ENCODE results near the gene TRIM39. TPM values are rescaled to one million over a fixed set of nuclear protein-coding genes. Genes with fewer than 3 reads are reported as not detected.

The TRIM39 gene
- total RNA-seq, 4 donors from 2014 or later, result 18.4 to 24.1 (median 22.6) TPM

GRCh38 chr6:30378290-30378937 is 51.7 kb downstream of the TRIM39 start:
- H3K9me3 ChIP-seq, result no peaks in the 10 kb centered on the region
- TF ChIP-seq POLR2A (IDR thresholded peaks at IDR 0.05), result no peak
- TF ChIP-seq POLR2AphosphoS5 (IDR thresholded peaks at IDR 0.05), result no peak
- no peak for TF ChIP-seq CTCF (IDR thresholded peaks at IDR 0.05)
- no peak for TF ChIP-seq EP300 (IDR thresholded peaks at IDR 0.05)
- H3K36me3 ChIP-seq, result no peaks in the 10 kb centered on the region
- no peak overlapping the region for H3K4me3 ChIP-seq
- WGBS, 2 donors (ENCODE audit: low coverage in 1 of 2), result 0% methylated on average over 1 of the region's 1 CpG
- ATAC-seq, result no peak
- H3K27ac ChIP-seq, result no peak overlapping the region
- no peaks in the 10 kb centered on the region for H3K4me1 ChIP-seq
- peaks cover 40% of the 10 kb centered on the region for H3K27me3 ChIP-seq

GRCh38 chr6:30380464-30380863 is 53.7 kb downstream of the TRIM39 start:
- H3K27ac ChIP-seq, result no peak overlapping the region
- no peaks in the 10 kb centered on the region for H3K36me3 ChIP-seq
- TF ChIP-seq POLR2AphosphoS5 (IDR thresholded peaks at IDR 0.05), result no peak
- no peak for TF ChIP-seq EP300 (IDR thresholded peaks at IDR 0.05)
- no peak for TF ChIP-seq CTCF (IDR thresholded peaks at IDR 0.05)
- TF ChIP-seq POLR2A (IDR thresholded peaks at IDR 0.05), result no peak
- no peaks in the 10 kb centered on the region for H3K4me1 ChIP-seq
- peaks cover 57% of the 10 kb centered on the region for H3K27me3 ChIP-seq
- no peaks in the 10 kb centered on the region for H3K9me3 ChIP-seq
- WGBS, 2 donors (ENCODE audit: low coverage in 1 of 2), result 36 to 66% methylated on average over 2 to 5 of the region's 5 CpGs
- no peak for ATAC-seq
- H3K4me3 ChIP-seq, result no peak overlapping the region

- WGBS, 2 donors (ENCODE audit: low coverage in 1 of 2), result 34 to 49% methylated on average over 2 to 3 of the region's 3 CpGs
- Histone ChIP-seq H3K27me3 (peaks cover 83% of the 10 kb centered on the region), H3K4me3 (no peak overlapping the region), H3K9me3 (no peaks in the 10 kb centered on the region), H3K27ac (no peak overlapping the region), H3K36me3 (no peaks in the 10 kb centered on the region), H3K4me1 (no peaks in the 10 kb centered on the region)
- TF ChIP-seq CTCF (IDR thresholded peaks at IDR 0.05), result no peak
- no peak for TF ChIP-seq EP300 (IDR thresholded peaks at IDR 0.05)
- no peak for TF ChIP-seq POLR2A (IDR thresholded peaks at IDR 0.05)
- TF ChIP-seq POLR2AphosphoS5 (IDR thresholded peaks at IDR 0.05), result no peak
- no peak for ATAC-seq
Observed at GRCh38 chr6:30386166-30386565, 59.4 kb downstream of the TRIM39 start.

- H3K9me3 ChIP-seq, result no peaks in the 10 kb centered on the region
- no peak overlapping the region for H3K4me3 ChIP-seq
- no peaks in the 10 kb centered on the region for H3K4me1 ChIP-seq
- 58 to 59% methylated on average over 1 to 3 of the region's 3 CpGs for WGBS, 2 donors (ENCODE audit: low coverage in 1 of 2)
- ATAC-seq, result no peak
- H3K27ac ChIP-seq, result no peak overlapping the region
- peaks cover 54% of the 10 kb centered on the region for H3K27me3 ChIP-seq
- H3K36me3 ChIP-seq, result no peaks in the 10 kb centered on the region
- no peak for TF ChIP-seq POLR2AphosphoS5 (IDR thresholded peaks at IDR 0.05)
- TF ChIP-seq CTCF (IDR thresholded peaks at IDR 0.05), result no peak
- no peak for TF ChIP-seq POLR2A (IDR thresholded peaks at IDR 0.05)
- TF ChIP-seq EP300 (IDR thresholded peaks at IDR 0.05), result no peak
Observed at GRCh38 chr6:30391240-30391639, 64.5 kb downstream of the TRIM39 start.

Small RNA genes within 50 kb of the gene (small RNA-seq; reads per million reads assigned to genes)
- gene HLA-N, result 0 reads per million in 4 donors

Other genes starting within 250 kb of the TRIM39 start
- not detected for gene TRIM31, start 213.8 kb upstream of the TRIM39 start, total RNA-seq
- gene TRIM40, start 190.8 kb upstream of the TRIM39 start, total RNA-seq, result not detected
- gene TRIM10, start 165.7 kb upstream of the TRIM39 start, total RNA-seq, result under 1 TPM in 1 of 4 donors, not detected in 3; 0.08 TPM
- not detected for gene TRIM15, start 163.4 kb upstream of the TRIM39 start, total RNA-seq
- 10 to 100 TPM; 38.1 to 57.8 (median 45.8) TPM for gene TRIM26, start 113.5 kb upstream of the TRIM39 start, total RNA-seq
- 100 to 1,000 TPM in 1 of 4 donors, 10 to 100 TPM in 3; 60.7 to 137 (median 82.2) TPM for gene RPP21, start 18.2 kb downstream of the TRIM39 start, total RNA-seq
- 100 to 1,000 TPM; 259 to 607 (median 482) TPM for gene HLA-E, start 162.6 kb downstream of the TRIM39 start, total RNA-seq
- 10 to 100 TPM; 39.2 to 48.3 (median 42.4) TPM for gene GNL1, start 229.6 kb downstream of the TRIM39 start, total RNA-seq
- gene PRR3, start 230.4 kb downstream of the TRIM39 start, total RNA-seq, result 10 to 100 TPM in 2 of 4 donors, 1 to 10 TPM in 2; 3.5 to 21.6 (median 7.9) TPM
- 10 to 100 TPM; 42.8 to 63.6 (median 47.4) TPM for gene ABCF1, start 244.5 kb downstream of the TRIM39 start, total RNA-seq

Measured in gastroesophageal sphincter (tissue), 4 donors.